Mucosa of descending colon (tissue), 3 donors: ENCODE measurements around the gene GNAS-AS1. TPM values are rescaled to one million over a fixed set of nuclear protein-coding genes. Genes with fewer than 3 reads are reported as not detected.
"Not testable (repeated sequence)": the region's sequence is repeated elsewhere in the genome, so short reads cannot be mapped to it uniquely, and the experiment has no call there.

Experiments
- ATAC-seq: fragments of 200-7000 bp; cut with Tn5 transposase; one replicate; pipeline ENCODE4 v1.9.1; 2020; ENCODE audit warnings: mild to moderate bottlenecking, moderate library complexity
- DNase-seq, 3 donors: peaks; one replicate each; pipeline ENCODE4 v3.0.0-alpha.2; 2020
- H3K36me3 ChIP-seq: fragments of 200-600 bp; one replicate; pipeline ENCODE4 v1.8.0; 2021; ENCODE audit warnings: low read depth, mild to moderate bottlenecking
- H3K4me1 ChIP-seq: fragments of 200-600 bp; one replicate; pipeline ENCODE4 v1.8.0; 2021; ENCODE audit warnings: low read depth, mild to moderate bottlenecking
- H3K4me3 ChIP-seq: fragments of 200-600 bp; one replicate; pipeline ENCODE4 v1.8.0; 2021; ENCODE audit warnings: mild to moderate bottlenecking
- H3K9me3 ChIP-seq: fragments of 200-600 bp; one replicate; pipeline ENCODE4 v1.8.0; 2021; ENCODE audit warnings: mild to moderate bottlenecking
- CTCF ChIP-seq: fragments of 200-600 bp; IDR thresholded peaks from one replicate; pipeline ENCODE4 v1.8.0; 2022; ENCODE audit warnings: antibody characterized with exemption, mild to moderate bottlenecking
- intact Hi-C, 2 donors: fragments of 100-400 bp; cut with DNase I in 1 of 2; cut with micrococcal nuclease in 1 of 2; formaldehyde crosslinking; loops; one replicate each; pipeline versions ENCODE4 v1.11.0 to v1.11.1; 2022; cut with DNase I, micrococcal nuclease
- total RNA-seq, 3 donors: library from RNA; stranded (reverse); fragmentation: NEBNext Ultra II Directional in 2 of 3; extraction: Animal tissue kit (Norgen Biotek cat#: 25700) in 2 of 3; gene quantifications; one replicate each; pipeline versions ENCODE4 v1.2.1 to v1.2.4, GENCODE V29; 2021 to 2023
- donor health status: DM: no; HTN: no; CAD: no; lungs with moderate emphysema.
- donor health status: DM: no; HTN: no; CAD: no.
- donor health status: DM: no; HTN: yes; CAD: no.

GNAS-AS1 gene
- total RNA-seq, 3 donors from 2014 or later = 0.54 to 1.4 (median 1.0) TPM

DNA sequence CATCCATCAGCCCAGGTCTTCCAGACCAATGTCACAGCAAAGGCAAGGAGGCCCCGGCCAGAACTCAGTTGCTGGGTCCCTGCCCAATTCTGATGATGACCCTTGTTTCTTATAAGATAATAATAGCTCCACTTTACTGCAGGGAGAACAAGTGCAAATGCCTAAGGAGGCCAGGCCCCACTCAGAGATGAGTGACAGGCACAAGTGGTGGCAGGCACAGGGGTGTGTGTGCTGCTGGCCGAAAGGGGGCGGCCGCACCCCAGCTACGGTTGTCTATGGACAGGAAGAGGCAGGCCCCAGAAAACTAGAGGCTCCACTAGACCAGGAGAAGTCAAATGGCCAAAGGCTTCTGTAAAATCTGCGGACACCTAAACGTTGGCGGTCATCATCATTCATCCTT lies 28.6 kb downstream of the GNAS-AS1 start:
- H3K36me3 ChIP-seq = no peaks in the 10 kb centered on the region
- no peaks in the 10 kb centered on the region for H3K9me3 ChIP-seq
- no peak for TF ChIP-seq CTCF
- DNase-seq (no peak), ATAC-seq (no peak)
- H3K4me1 ChIP-seq = no peaks in the 10 kb centered on the region
- no peak overlapping the region for H3K4me3 ChIP-seq
- intact Hi-C loops = no loop called here

DNA sequence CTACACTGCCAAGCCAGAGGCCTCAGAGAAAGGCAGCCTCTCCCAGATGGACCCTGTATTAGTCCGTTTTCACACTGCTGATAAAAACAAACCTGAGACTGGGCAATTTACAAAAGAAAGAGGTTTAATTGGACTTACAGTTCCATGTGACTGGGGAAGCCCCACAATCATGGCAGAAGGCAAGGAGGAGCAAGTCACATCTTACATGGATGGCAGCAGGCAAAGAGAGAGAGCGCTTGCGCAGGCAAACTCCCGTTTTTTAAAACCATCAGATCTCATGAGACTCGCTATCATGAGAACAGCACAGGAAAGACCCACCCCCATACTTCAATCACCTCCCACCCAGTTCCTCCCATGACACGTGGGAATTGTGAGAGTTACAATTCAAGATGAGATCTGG lies 30.2 kb downstream of the GNAS-AS1 start:
- H3K36me3 ChIP-seq, ATAC-seq, H3K9me3 ChIP-seq, DNase-seq, H3K4me3 ChIP-seq, H3K4me1 ChIP-seq, intact Hi-C loops: not testable (repeated sequence)

DNA sequence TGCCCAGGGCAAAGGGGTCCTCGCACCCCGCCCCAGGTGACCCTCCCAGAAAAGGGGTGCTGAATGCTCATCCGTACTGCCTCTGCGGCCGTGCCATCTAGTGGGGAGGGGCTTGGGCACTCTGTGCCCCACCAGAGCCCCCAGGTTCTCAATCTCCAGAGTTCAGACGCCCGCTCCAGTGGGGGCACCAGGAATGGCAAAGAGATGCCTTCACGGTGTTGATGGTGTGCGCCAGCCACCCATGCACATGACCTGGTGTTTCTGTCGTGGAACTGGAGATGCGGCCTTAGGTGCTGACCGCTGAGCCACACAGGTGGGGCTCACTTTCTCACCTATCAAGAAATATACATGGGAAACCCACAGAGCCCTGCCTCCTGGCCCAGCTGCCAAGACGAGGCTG lies 30.8 kb downstream of the GNAS-AS1 start:
- Histone ChIP-seq H3K4me3 (no peak overlapping the region), H3K36me3 (no peaks in the 10 kb centered on the region), H3K9me3 (no peaks in the 10 kb centered on the region), H3K4me1 (no peaks in the 10 kb centered on the region)
- intact Hi-C loops = no loop called here
- no peak for TF ChIP-seq CTCF
- DNase-seq (no peak), ATAC-seq (no peak)

DNA sequence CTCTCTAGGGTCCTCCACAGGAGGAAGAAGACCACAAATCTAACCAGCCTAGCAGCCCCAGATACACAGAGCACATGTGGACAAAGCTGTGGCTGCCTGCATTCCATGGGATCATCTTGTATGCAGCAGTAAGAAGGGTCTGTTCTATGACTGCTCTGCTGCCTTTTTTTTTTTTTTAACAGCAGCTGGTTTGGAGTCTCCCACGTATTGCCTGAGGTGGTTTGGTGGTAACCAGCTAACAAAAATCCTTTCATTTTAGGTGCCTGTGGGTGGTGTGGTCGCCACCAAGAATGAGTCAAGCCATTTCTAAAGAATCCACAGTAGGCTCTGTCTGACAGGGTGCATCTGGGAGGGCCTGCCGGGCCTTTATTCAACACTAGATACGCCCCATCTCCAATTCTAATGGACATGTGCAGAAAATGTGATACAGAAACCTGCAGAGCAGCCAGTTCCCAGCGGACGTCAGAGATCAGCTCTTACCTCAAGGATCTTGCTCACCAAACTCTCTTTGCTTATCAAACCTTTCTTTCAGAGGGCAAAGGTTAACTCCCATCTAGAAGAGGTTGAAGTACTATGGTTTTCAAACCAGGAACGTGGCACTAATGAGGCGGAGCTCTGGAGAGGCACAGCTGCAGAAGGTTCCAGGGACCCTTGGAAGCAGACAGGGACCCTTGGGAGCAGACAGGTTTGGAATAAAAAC lies 32.0 kb downstream of the GNAS-AS1 start:
- DNase-seq (no peak), ATAC-seq (no peak)
- TF ChIP-seq CTCF = no peak
- H3K9me3 ChIP-seq = no peaks in the 10 kb centered on the region
- no peak overlapping the region for H3K4me3 ChIP-seq
- no peaks in the 10 kb centered on the region for H3K36me3 ChIP-seq
- no peaks in the 10 kb centered on the region for H3K4me1 ChIP-seq
- intact Hi-C loops = no loop called here

- H3K36me3 ChIP-seq = no peaks in the 10 kb centered on the region
- no peak for TF ChIP-seq CTCF
- no peak overlapping the region for H3K4me3 ChIP-seq
- no peaks in the 10 kb centered on the region for H3K4me1 ChIP-seq
- no peaks in the 10 kb centered on the region for H3K9me3 ChIP-seq
- DNase-seq = no peak
- ATAC-seq = no peak
- intact Hi-C loops = no loop called here
Measured at GRCh38 chr20:58817748-58818147, 33.0 kb downstream of the GNAS-AS1 start.

- Histone ChIP-seq H3K9me3 (no peaks in the 10 kb centered on the region), H3K4me1 (no peaks in the 10 kb centered on the region), H3K4me3 (no peak overlapping the region), H3K36me3 (no peaks in the 10 kb centered on the region)
- ATAC-seq (no peak), DNase-seq (no peak)
- intact Hi-C loops = no loop called here
- no peak for TF ChIP-seq CTCF
Measured at GRCh38 chr20:58816957-58817651, 33.6 kb downstream of the GNAS-AS1 start.
